NCI-H524 (cell line): ENCODE results near the gene CD180.

Experiments used
- DNase-seq, 2 experiments: peaks; one replicate each; lab custom pipeline; 2025; lab: John Stamatoyannopoulos, UW

CD180 gene

GRCh38 chr5:67160985-67161384, 35.6 kb downstream of the CD180 start:
- DNase-seq = no peak

GRCh38 chr5:67160272-67160671, 36.3 kb downstream of the CD180 start:
- no peak for DNase-seq

GRCh38 chr5:67156976-67157583, 39.5 kb downstream of the CD180 start:
- DNase-seq = peak in 1 of 2 experiments; percentile 38

- no peak for DNase-seq
These were observed 41.9 kb downstream of the CD180 start for GRCh38 chr5:67154556-67155206.

GRCh38 chr5:67153292-67153691, 43.3 kb downstream of the CD180 start:
- no peak for DNase-seq

- no peak for DNase-seq
These were observed 44.2 kb downstream of the CD180 start for GRCh38 chr5:67152400-67152799.

- peak in 1 of 2 experiments; percentile 21 for DNase-seq
These were observed 46.6 kb downstream of the CD180 start for GRCh38 chr5:67149951-67150523.

GRCh38 chr5:67149057-67149950, 47.3 kb downstream of the CD180 start:
- DNase-seq = no peak

GRCh38 chr5:67147760-67148159, 48.8 kb downstream of the CD180 start:
- DNase-seq = no peak

- no peak for DNase-seq
These were observed 49.6 kb downstream of the CD180 start for GRCh38 chr5:67146981-67147380.

GRCh38 chr5:67146574-67146973, 50.0 kb downstream of the CD180 start:
- no peak for DNase-seq

GRCh38 chr5:67144183-67144639, 52.4 kb downstream of the CD180 start:
- DNase-seq = no peak

- DNase-seq = no peak
These were observed 53.0 kb downstream of the CD180 start for GRCh38 chr5:67143549-67143948.

- no peak for DNase-seq
These were observed 53.8 kb downstream of the CD180 start for GRCh38 chr5:67142816-67143215.

- DNase-seq = no peak
These were observed 55.0 kb downstream of the CD180 start for GRCh38 chr5:67141644-67142043.

- DNase-seq = no peak
These were observed 56.2 kb downstream of the CD180 start for GRCh38 chr5:67140413-67140812.

GRCh38 chr5:67139030-67139429, 57.6 kb downstream of the CD180 start:
- DNase-seq = no peak

- DNase-seq = no peak
These were observed 61.1 kb downstream of the CD180 start for GRCh38 chr5:67135381-67135984.

- no peak for DNase-seq
These were observed 62.8 kb downstream of the CD180 start for GRCh38 chr5:67133776-67134175.

- no peak for DNase-seq
These were observed 63.4 kb downstream of the CD180 start for GRCh38 chr5:67133217-67133616.

GRCh38 chr5:67129768-67130167, 66.8 kb downstream of the CD180 start:
- no peak for DNase-seq
